HFFc6 (cell line): Measurements from ENCODE around the gene LEUTX. TPM values are rescaled to one million over a fixed set of nuclear protein-coding genes. Genes with fewer than 3 reads are reported as not detected.

Experiments
- DNase-seq: peaks from one replicate; pipeline ENCODE4 v3.0.0-alpha.2; 2018
- H3K27ac Mint-ChIP-seq: 2 replicates; pipeline ENCODE4 v1.8.0; 2020; ENCODE audit warnings: mild to moderate bottlenecking, mixed read lengths
- H3K27me3 Mint-ChIP-seq: 2 replicates; pipeline ENCODE4 v1.8.0; 2021; ENCODE audit warnings: mild to moderate bottlenecking, moderate library complexity, mixed read lengths; ENCODE audit not compliant: insufficient read depth
- H3K36me3 Mint-ChIP-seq: 2 replicates; pipeline ENCODE4 v1.8.0; 2021; ENCODE audit warnings: low read depth, mixed read lengths
- H3K4me1 Mint-ChIP-seq: 2 replicates; pipeline ENCODE4 v1.8.0; 2020; ENCODE audit warnings: low read depth, mixed read lengths
- H3K4me3 Mint-ChIP-seq: 2 replicates; pipeline ENCODE4 v1.8.0; 2020; ENCODE audit warnings: mild to moderate bottlenecking, moderate library complexity, mixed read lengths
- H3K9me3 Mint-ChIP-seq: 2 replicates; pipeline ENCODE4 v1.8.0; 2020; ENCODE audit warnings: mild to moderate bottlenecking, mixed read lengths
- total RNA-seq, 6 experiments: library from RNA; stranded (reverse); fragmentation: NEBNext Ultra II Directional; extraction: Animal tissue kit (Norgen Biotek cat#: 25700); gene quantifications; 2 replicates in 1 of 6; 3 replicates in 5 of 6; pipeline ENCODE4 v1.2.3, GENCODE V29; 2021
- TF ChIP-seq, protein P1 (sequence below): fragments of 200-600 bp; sonication (generic); IDR thresholded peaks from 2 replicates; pipeline ENCODE4 v1.5.0; 2021; ENCODE audit warnings: antibody characterized with exemption, mild to moderate bottlenecking

LEUTX gene
- total RNA-seq, 6 experiments from 2014 or later: not detected

DNA sequence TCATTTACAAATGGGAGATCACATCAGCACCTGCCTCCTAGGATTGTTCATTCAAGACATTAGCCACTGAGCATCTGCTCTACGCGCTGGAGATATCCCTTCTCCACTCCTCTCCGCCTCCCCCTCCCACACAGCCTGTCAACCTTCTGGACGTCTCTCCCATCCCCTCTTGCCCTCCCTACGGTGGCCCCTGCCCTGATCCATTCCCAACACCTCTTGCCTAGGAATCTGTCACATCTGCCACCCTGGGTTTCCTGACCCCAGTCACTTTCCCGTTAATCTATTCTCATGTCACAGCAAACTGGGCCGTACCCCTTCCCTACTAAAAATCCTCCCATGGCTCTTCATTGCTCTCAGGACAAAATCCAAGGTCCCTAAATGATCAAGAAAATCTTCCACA is 45.0 kb downstream of the LEUTX start:
- no peak for DNase-seq
- TF ChIP-seq, protein P1, sequence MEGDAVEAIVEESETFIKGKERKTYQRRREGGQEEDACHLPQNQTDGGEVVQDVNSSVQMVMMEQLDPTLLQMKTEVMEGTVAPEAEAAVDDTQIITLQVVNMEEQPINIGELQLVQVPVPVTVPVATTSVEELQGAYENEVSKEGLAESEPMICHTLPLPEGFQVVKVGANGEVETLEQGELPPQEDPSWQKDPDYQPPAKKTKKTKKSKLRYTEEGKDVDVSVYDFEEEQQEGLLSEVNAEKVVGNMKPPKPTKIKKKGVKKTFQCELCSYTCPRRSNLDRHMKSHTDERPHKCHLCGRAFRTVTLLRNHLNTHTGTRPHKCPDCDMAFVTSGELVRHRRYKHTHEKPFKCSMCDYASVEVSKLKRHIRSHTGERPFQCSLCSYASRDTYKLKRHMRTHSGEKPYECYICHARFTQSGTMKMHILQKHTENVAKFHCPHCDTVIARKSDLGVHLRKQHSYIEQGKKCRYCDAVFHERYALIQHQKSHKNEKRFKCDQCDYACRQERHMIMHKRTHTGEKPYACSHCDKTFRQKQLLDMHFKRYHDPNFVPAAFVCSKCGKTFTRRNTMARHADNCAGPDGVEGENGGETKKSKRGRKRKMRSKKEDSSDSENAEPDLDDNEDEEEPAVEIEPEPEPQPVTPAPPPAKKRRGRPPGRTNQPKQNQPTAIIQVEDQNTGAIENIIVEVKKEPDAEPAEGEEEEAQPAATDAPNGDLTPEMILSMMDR: no peak
- no peaks in the 10 kb centered on the region for H3K4me1 Mint-ChIP-seq

GRCh38 chr19:39824143-39825092 is 45.8 kb downstream of the LEUTX start:
- DNase-seq: peak; percentile 83
- TF ChIP-seq, protein P1: peak; percentile 21; the same call in 1 of the 2 replicates
- Mint-ChIP-seq H3K27me3 (no peaks in the 10 kb centered on the region), H3K27ac (no peak overlapping the region), H3K9me3 (no peaks in the 10 kb centered on the region), H3K4me3 (no peak overlapping the region), H3K4me1 (no peaks in the 10 kb centered on the region), H3K36me3 (peaks cover 11% of the 10 kb centered on the region)

More for the DNA sequence above, 45.0 kb downstream of the LEUTX start:
- peaks cover 4% of the 10 kb centered on the region for H3K36me3 Mint-ChIP-seq
- no peak overlapping the region for H3K27ac Mint-ChIP-seq
- H3K27me3 Mint-ChIP-seq: no peaks in the 10 kb centered on the region
- no peaks in the 10 kb centered on the region for H3K9me3 Mint-ChIP-seq
- no peak overlapping the region for H3K4me3 Mint-ChIP-seq

GRCh38 chr19:39825093-39825463 is 46.4 kb downstream of the LEUTX start:
- Mint-ChIP-seq H3K4me1 (no peaks in the 10 kb centered on the region), H3K4me3 (no peak overlapping the region), H3K36me3 (peaks cover 16% of the 10 kb centered on the region), H3K9me3 (no peaks in the 10 kb centered on the region), H3K27ac (no peak overlapping the region), H3K27me3 (no peaks in the 10 kb centered on the region)
- TF ChIP-seq, protein P1: no peak
- DNase-seq: no peak

GRCh38 chr19:39825531-39826076 is 47.0 kb downstream of the LEUTX start:
- no peak for DNase-seq

DNA sequence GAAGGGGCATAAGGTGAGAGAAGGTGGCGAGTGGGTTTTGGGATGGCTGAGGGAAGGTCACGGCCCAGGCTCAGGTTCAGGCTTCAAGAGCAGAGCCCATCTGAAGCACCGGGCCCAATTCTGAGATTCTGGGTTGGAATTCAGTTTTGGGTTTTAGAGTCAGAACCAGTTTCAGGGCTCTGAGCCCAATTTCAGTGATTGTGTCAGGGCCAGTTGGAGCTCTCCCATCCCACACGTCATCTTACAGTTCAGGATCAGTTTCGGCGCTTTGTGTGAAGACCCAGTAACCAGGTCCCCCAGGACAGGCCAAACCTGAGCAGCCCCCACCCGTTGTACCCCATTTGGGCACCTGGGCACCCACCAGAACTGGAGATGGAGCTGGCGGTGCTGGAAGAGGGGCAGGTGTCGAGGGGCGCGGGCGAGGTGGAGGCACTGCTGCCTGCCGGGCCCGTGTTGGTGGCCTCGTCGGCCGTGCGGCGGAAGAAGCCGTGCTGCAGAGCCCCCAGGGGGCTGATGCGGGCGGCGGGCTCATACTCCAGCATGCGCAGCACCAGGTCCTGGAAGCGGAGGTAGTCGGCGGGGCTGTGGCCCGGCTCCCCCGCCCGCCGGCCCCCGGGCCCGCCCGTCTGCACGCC is 47.8 kb downstream of the LEUTX start:
- no peak overlapping the region for H3K4me3 Mint-ChIP-seq
- H3K27me3 Mint-ChIP-seq: no peaks in the 10 kb centered on the region
- TF ChIP-seq, protein P1: no peak
- H3K9me3 Mint-ChIP-seq: no peaks in the 10 kb centered on the region
- DNase-seq: no peak
- H3K36me3 Mint-ChIP-seq: peaks cover 29% of the 10 kb centered on the region
- H3K4me1 Mint-ChIP-seq: peaks cover 7% of the 10 kb centered on the region; the same call in 1 of the 2 replicates
- H3K27ac Mint-ChIP-seq: no peak overlapping the region

More at GRCh38 chr19:39825531-39826076, 47.0 kb downstream of the LEUTX start:
- Mint-ChIP-seq H3K4me1 (peaks cover 3% of the 10 kb centered on the region; the same call in 1 of the 2 replicates), H3K36me3 (peaks cover 21% of the 10 kb centered on the region), H3K9me3 (no peaks in the 10 kb centered on the region), H3K4me3 (no peak overlapping the region), H3K27me3 (no peaks in the 10 kb centered on the region), H3K27ac (no peak overlapping the region)
- TF ChIP-seq, protein P1: no peak
